B cell (primary cell): Measurements from ENCODE around the gene IQCM. TPM values are rescaled to one million over a fixed set of nuclear protein-coding genes. Genes with fewer than 3 reads are reported as not detected.

Source experiments
- ATAC-seq: fragments of 200-7000 bp; cut with Tn5 transposase; one replicate; pipeline ENCODE4 v1.10.0; 2021; ENCODE audit warnings: low read depth, mild to moderate bottlenecking, moderate number of reproducible peaks, moderate library complexity
- CTCF ChIA-PET: fragments of 350-600 bp; sonication (Branson Sonifier 250); formaldehyde crosslinking; loops from one replicate; lab custom pipeline; 2021; ENCODE audit warnings: antibody characterized with exemption, inconsistent platforms; lab: Charles Lee
- POLR2A ChIA-PET: fragments of 350-600 bp; sonication (Branson Sonifier 250); formaldehyde crosslinking; loops from one replicate; lab custom pipeline; 2021; ENCODE audit warnings: antibody characterized with exemption; lab: Charles Lee
- DNase-seq: peaks from one replicate; pipeline ENCODE4 v3.0.0; 2013
- H2AFZ ChIP-seq: 2 replicates; pipeline ENCODE4 v1.6.1; 2012; ENCODE audit warnings: mild to moderate bottlenecking, low read depth, low read length; ENCODE audit not compliant: insufficient read depth, poor library complexity, severe bottlenecking
- H3K27ac ChIP-seq, 2 donors: 1 replicate in 1 of 2; 2 replicates in 1 of 2; pipeline ENCODE4 v1.5.1; 2012 to 2013; ENCODE audit warnings: low read length in 2 of 2, mild to moderate bottlenecking in 2 of 2, moderate library complexity in 1 of 2
- H3K27me3 ChIP-seq, 4 experiments: fragments of 200-600 bp in 1 of 4; sonication (generic) in 1 of 4; replicated peaks in 1 of 4; 1 replicate in 2 of 4; 2 replicates in 2 of 4; pipeline versions ENCODE4 v1.6.1 to v1.7.0; 2013 to 2016; ENCODE audit warnings: low read length in 3 of 4, mild to moderate bottlenecking in 2 of 4, mixed read lengths in 1 of 4, moderate library complexity in 1 of 4; ENCODE audit not compliant: insufficient read depth in 4 of 4, control insufficient read depth in 3 of 4; ENCODE audit errors: control extremely low read depth in 1 of 4
- H3K36me3 ChIP-seq, 2 experiments: replicated peaks in 1 of 2; 1 replicate in 1 of 2; 2 replicates in 1 of 2; pipeline versions ENCODE4 v1.6.1 to v1.7.1; 2013; ENCODE audit warnings: low read length in 1 of 2; ENCODE audit not compliant: insufficient read depth in 2 of 2, control insufficient read depth in 1 of 2; ENCODE audit errors: control extremely low read depth in 1 of 2, extremely low read depth in 1 of 2
- H3K4me1 ChIP-seq, 2 donors: fragments of 200-600 bp in 1 of 2; sonication (generic) in 1 of 2; 1 replicate in 1 of 2; 2 replicates in 1 of 2; pipeline versions ENCODE4 v1.5.1 to v1.6.1; 2013 to 2017; ENCODE audit warnings: low read length in 2 of 2; ENCODE audit not compliant: control insufficient read depth in 2 of 2, insufficient read depth in 2 of 2
- H3K4me2 ChIP-seq: replicated peaks from 2 replicates; pipeline ENCODE3; 2012; ENCODE audit warnings: mild to moderate bottlenecking, low read depth, low read length; ENCODE audit not compliant: poor library complexity, severe bottlenecking
- H3K4me3 ChIP-seq, 5 experiments: fragments of 200-600 bp in 1 of 5; sonication (generic) in 1 of 5; 1 replicate in 3 of 5; 2 replicates in 2 of 5; pipeline versions ENCODE4 v1.5.1 to v1.7.0; 2011 to 2016; ENCODE audit warnings: low read length in 4 of 5, mild to moderate bottlenecking in 4 of 5, low read depth in 2 of 5, control low read depth in 1 of 5, moderate library complexity in 1 of 5; ENCODE audit not compliant: insufficient read depth in 1 of 5; ENCODE audit errors: control extremely low read depth in 1 of 5, extremely low read depth in 1 of 5
- H3K79me2 ChIP-seq: fragments of 200-600 bp; sonication (generic); one replicate; pipeline ENCODE4 v1.6.0; 2016; ENCODE audit warnings: low read length; ENCODE audit not compliant: control insufficient read depth, insufficient read depth
- H3K9ac ChIP-seq: fragments of 200-600 bp; sonication (generic); 2 replicates; pipeline ENCODE4 v1.6.1; 2017; ENCODE audit warnings: mild to moderate bottlenecking, low read length, moderate library complexity
- H3K9me3 ChIP-seq, 3 donors: one replicate each; pipeline versions ENCODE4 v1.6.1 to v1.7.1; 2013; ENCODE audit warnings: low read length in 2 of 3; ENCODE audit not compliant: control insufficient read depth in 2 of 3, insufficient read depth in 1 of 3; ENCODE audit errors: control extremely low read depth in 1 of 3
- H4K20me1 ChIP-seq: 2 replicates; pipeline ENCODE4 v1.6.0; 2012; ENCODE audit warnings: mild to moderate bottlenecking, low read length; ENCODE audit not compliant: insufficient read depth, control insufficient read depth, poor library complexity, severe bottlenecking
- H3K27ac Mint-ChIP-seq: one replicate; pipeline ENCODE4 v1.8.0; 2021; ENCODE audit warnings: mixed read lengths
- H3K27me3 Mint-ChIP-seq: one replicate; pipeline ENCODE4 v1.8.0; 2021; ENCODE audit warnings: mixed read lengths
- H3K4me1 Mint-ChIP-seq: one replicate; pipeline ENCODE4 v1.8.0; 2021; ENCODE audit warnings: mixed read lengths
- H3K4me3 Mint-ChIP-seq: one replicate; pipeline ENCODE4 v1.8.0; 2021; ENCODE audit warnings: mixed read lengths
- H3K9me3 Mint-ChIP-seq: one replicate; pipeline ENCODE4 v1.8.0; 2022; ENCODE audit warnings: mixed read lengths; ENCODE audit not compliant: insufficient read depth
- CTCF ChIP-seq: fragments of 200-600 bp; IDR thresholded peaks from one replicate; pipeline ENCODE4 v1.8.0; 2022; ENCODE audit warnings: antibody characterized with exemption, mild to moderate bottlenecking
- EZH2 ChIP-seq: IDR thresholded peaks from 2 replicates; pipeline ENCODE4 v1.6.1; 2012; ENCODE audit warnings: borderline replicate concordance, low read depth, mild to moderate bottlenecking, moderate library complexity, low read length; ENCODE audit not compliant: insufficient read depth, poor library complexity, severe bottlenecking
- WGBS: methylation state at CpG from one replicate; pipeline ENCODE4 v1.1.5; 2013; ENCODE audit warnings: missing lambda C conversion rate; ENCODE audit not compliant: insufficient coverage; 5-methylcytosine and 5-hydroxymethylcytosine counted together
- intact Hi-C: fragments of 100-400 bp; cut with micrococcal nuclease; formaldehyde crosslinking; loops from one replicate; pipeline ENCODE4 v1.10.0; 2022
- polyA plus RNA-seq: library from polyadenylated mRNA; depleted of rRNA; stranded (reverse); fragments of >200 nt; gene quantifications from 2 replicates; pipeline ENCODE4 v1.2.3, GENCODE V29; 2012
- total RNA-seq, 2 donors: library from RNA; stranded (reverse); fragments of 120-200 nt in 1 of 2; gene quantifications; 1 replicate in 1 of 2; 2 replicates in 1 of 2; pipeline versions ENCODE4 v1.2.3 to v1.2.4, GENCODE V29; 2013 to 2022

Gene IQCM
- total and polyA plus RNA-seq, 2 donors (not counting 1 experiment from before 2014, with no cell fraction given) = not detected

- TF ChIP-seq CTCF = no peak
- TF ChIP-seq EZH2 = no peak
- Histone ChIP-seq H3K4me2 (no peak overlapping the region), H3K27ac (no peak overlapping the region), H2AFZ (no peak overlapping the region), H3K4me3 (no peak overlapping the region), H3K79me2 (no peaks in the 10 kb centered on the region), H3K9me3 (peaks cover 0 to 4% (median 0%) of the 10 kb centered on the region in 3 donors), H3K36me3 (no peaks in the 10 kb centered on the region), H3K9ac (no peak overlapping the region), H4K20me1 (no peaks in the 10 kb centered on the region), H3K27me3 (no peaks in the 10 kb centered on the region), H3K4me1 (no peaks in the 10 kb centered on the region)
- ChIA-PET POLR2A (no interaction called here), CTCF (no interaction called here)
- intact Hi-C loops = no loop called here
- H3K9me3 Mint-ChIP-seq = peaks cover 16% of the 10 kb centered on the region
- H3K4me1 Mint-ChIP-seq = no peaks in the 10 kb centered on the region
- 100% methylated on average over 1 of the region's 1 CpG for WGBS
- no peak for ATAC-seq
- no peak for DNase-seq
- no peak overlapping the region for H3K27ac Mint-ChIP-seq
- H3K4me3 Mint-ChIP-seq = no peak overlapping the region
- H3K27me3 Mint-ChIP-seq = no peaks in the 10 kb centered on the region
These were observed 209.9 kb downstream of the IQCM start for GRCh38 chr4:149605601-149606378.

- Histone ChIP-seq H3K9me3 (peaks cover 0 to 4% (median 0%) of the 10 kb centered on the region in 3 donors), H3K27ac (no peak overlapping the region), H3K36me3 (no peaks in the 10 kb centered on the region), H3K9ac (no peak overlapping the region), H2AFZ (no peak overlapping the region), H4K20me1 (no peaks in the 10 kb centered on the region), H3K79me2 (no peaks in the 10 kb centered on the region), H3K4me3 (no peak overlapping the region), H3K4me1 (no peaks in the 10 kb centered on the region), H3K27me3 (no peaks in the 10 kb centered on the region), H3K4me2 (no peak overlapping the region)
- Mint-ChIP-seq H3K4me1 (no peaks in the 10 kb centered on the region), H3K9me3 (peaks cover 16% of the 10 kb centered on the region), H3K4me3 (no peak overlapping the region), H3K27me3 (no peaks in the 10 kb centered on the region), H3K27ac (no peak overlapping the region)
- DNase-seq (no peak), ATAC-seq (no peak)
- intact Hi-C loops = no loop called here
- TF ChIP-seq CTCF (no peak), EZH2 (no peak)
- CTCF ChIA-PET = no interaction called here
- POLR2A ChIA-PET = no interaction called here
These were observed 210.8 kb downstream of the IQCM start for GRCh38 chr4:149604827-149605226.
